GM19351 (cell line): Measurements from ENCODE around the gene ACTR1B.
A peak's percentile ranks its signal among the peaks of the same experiment; 100 is the strongest.
"Not testable (repeated sequence)": the region's sequence is repeated elsewhere in the genome, so short reads cannot be mapped to it uniquely, and the experiment has no call there.

Experiments used
- ATAC-seq: cut with Tn5 transposase; IDR thresholded peaks from one replicate; pipeline ENCODE4 v1.9.1; 2021; ENCODE audit warnings: mild to moderate bottlenecking, moderate library complexity; ENCODE audit not compliant: unreplicated experiment

Gene ACTR1B

DNA sequence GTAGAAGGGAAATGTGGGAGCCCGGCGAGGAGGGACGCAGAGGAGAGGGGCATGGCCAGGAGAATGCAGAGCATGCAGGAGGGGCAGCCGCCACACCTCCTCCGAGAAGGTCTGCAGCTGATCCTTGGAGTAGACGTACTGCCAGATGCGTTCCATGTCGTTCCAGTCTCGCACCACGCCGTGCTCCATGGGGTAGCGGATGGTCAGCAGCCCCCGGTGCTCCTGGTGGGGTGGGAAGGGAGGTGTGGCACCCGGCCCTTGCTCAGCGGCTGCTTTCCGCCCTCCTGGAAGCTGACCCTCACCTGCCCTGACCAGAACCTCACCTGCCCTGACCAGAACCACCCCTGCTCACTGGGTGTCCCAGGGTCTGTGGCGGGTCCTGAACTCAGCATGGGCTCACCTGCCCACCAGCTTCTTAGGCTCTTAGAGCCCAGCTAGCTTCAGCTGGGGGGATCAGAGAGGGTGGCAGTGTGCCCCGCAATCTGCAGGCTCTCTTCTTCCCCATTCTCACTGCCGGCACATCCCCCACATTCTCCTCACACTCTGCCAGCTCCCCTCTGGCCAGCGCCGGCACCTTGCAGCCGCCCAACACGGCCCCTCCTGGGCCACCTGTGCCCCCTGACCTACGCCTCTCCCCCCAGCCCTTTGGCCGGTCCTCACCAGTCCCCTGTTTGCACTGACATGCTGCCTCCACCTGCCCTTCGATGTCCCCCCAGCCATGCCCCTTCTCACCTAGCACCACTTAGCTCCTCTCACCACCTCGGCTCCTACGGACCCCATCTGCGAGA lies 4.4 kb downstream of the ACTR1B start:
- ATAC-seq = no peak

DNA sequence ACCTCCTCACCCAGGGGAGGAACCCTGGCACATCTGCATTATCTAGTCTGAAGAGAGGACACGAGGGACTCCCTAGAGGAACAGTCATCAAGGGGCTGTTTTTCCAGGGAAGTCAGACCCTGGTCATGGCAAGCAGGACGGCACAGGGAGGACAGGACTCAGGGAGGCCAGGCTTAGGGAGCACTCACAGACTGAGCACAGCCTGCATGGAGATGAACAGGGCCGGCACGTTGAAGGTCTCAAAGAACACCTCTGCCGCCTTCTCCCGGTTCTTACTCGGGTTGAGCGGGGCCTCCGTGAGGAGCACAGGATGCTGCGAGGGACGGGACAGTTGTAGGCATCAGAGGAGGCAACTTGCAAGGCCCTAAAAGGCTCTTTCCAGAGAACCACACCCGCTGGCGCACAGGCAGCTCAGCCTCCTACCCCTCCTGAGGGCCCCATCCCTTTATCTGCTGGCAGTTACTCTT lies 5.1 kb downstream of the ACTR1B start:
- no peak for ATAC-seq

DNA sequence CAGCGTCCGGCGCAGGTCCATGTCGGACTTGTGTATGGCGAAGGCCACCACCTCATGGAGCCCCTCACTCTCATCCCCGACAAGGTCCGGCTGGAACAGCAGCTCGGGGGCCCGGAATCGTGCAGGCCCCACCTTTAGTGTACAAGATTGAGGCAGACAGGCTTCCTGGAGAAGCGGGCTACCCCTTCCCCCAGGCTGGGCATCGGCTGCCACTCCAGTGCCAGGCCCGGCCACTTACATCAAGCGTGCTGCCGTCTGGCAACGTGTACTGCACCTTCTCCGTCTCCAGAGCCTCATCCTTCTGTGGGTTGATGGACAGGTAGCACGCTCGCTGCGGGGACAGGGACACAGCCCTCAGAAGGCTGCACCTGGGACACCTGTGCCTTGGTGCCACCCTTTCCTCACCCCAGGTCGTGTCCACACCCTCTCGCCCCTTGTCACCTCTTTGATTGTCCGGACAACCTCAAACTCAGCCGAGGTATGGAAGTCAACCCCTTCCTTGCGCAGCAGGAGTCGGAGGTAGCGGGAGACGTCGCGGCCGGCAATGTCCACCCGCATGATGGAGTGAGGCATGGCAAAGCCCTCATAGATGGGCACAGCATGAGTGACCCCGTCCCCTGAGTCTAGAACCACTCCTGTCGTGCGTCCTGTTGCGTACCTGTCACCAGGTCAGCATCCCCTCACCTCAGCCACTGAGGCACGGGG lies 5.7 kb downstream of the ACTR1B start:
- ATAC-seq = no peak

DNA sequence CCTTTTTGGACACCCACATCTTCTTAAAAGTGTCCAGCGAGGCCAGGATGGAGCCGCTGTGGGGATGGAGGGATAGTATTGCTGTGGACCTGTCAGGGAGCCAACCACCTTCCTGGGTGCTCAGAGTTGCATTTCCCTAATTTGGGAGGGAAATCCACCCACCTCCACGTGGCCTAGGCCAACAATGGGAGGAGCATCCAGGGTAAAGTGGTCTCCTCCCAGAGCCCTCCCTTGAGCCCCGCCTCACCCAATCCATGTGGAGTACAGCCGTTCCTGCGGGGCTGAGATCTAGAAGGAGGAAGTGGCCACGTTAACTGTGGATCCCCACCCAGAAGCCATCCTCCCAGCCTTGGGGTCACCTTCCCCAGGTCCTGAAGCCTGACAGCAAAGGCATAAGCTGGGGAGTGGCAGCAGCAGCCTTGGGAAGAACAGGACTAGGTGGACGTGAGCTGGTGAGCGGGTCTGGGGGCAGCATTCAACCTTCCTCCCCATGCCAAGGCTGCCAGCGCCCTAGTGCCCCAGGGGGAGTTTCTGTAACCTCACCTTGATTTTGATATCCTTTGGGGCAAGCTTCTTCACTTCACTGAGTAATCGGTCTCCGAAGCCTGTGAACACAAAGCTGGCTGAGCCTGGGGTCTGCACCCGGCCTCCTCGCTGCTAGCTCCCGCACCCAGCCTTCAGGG lies 6.8 kb downstream of the ACTR1B start:
- ATAC-seq = no peak

DNA sequence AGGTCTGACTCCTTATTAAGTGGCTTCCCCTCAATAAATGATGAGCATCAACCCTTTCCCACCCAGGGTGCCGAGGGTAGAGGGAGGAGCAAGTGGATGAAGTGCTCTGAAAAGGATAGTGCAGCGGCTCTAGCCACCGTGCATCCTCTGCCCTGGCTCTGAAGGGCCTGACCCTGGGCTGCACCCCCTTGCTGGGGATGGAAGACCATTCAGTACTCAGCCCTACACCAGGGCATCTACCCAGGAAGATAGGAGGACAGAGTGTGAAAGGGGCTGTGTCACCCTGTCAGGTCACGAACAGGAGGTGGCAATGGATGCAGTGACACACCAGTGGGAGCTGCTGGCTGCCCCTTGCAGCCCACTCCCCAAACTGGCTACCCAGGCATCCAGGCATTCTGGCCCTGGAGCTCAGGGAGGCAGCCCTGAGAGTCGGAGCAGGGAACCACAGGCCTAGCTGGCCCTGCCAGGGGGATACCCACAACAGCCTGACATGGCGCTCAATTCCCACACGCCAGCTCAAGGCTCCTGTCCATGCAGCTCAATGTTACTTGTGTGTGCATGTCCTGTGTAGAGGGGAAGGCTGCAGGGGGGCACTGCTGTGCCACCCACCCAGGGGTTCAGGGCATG lies 7.6 kb downstream of the ACTR1B start:
- no peak for ATAC-seq

DNA sequence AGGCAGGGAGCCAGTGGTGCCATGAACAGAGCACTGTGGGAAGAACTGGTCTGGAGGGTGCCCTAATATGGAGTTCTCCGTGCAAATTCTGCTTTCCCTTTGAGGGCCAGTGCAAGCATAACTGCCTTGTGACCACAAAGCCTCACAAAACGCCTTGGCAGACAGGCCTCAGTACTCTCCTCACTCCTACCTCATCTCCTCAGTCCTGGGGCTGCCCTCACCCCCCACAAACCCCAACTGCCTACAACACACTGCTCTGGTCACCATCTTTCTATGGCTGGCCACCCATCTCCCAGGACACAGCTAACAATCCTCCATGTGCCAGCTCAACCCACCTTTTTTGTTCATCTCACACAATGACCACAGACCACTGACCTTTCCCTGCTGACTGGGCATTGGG lies 9.1 kb downstream of the ACTR1B start:
- ATAC-seq = no peak

DNA sequence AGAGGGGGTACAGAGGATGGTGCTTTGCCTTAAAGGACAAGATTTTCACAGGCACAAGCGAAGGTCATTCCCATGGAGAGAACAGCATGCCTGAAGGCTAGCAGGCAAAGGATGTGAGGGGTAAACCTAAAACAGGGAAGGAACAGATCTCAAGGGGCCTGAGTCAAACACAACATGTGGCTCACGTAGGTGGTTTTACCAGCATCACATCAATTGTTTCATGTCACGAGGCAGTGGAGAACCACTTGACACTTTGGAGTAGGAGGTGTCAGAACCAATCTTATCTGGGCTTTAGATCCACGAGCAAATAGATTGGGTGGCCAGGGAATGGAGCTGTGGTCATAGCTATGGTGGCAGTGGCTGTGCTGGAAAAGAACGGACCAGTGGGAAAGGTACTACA lies 9.5 kb downstream of the ACTR1B start:
- ATAC-seq = no peak

DNA sequence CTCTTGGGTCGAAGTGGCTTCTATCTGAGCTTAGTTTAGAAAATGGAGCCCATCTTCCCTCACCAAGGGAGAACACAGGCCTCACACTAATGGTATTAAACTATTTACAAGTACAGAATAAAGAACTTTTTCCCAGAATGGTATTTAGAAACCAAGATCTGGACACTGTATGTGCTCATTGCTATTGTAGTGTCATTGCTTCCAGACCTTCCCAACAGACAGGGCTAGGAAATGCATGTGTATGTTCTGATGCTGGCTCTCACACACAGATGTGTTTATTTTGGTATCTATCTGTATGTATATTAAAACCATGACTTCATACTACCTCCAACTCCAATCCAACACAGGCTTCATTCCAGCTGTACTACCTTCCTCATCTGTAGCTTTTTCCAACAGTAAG lies 10.0 kb downstream of the ACTR1B start:
- no peak for ATAC-seq

DNA sequence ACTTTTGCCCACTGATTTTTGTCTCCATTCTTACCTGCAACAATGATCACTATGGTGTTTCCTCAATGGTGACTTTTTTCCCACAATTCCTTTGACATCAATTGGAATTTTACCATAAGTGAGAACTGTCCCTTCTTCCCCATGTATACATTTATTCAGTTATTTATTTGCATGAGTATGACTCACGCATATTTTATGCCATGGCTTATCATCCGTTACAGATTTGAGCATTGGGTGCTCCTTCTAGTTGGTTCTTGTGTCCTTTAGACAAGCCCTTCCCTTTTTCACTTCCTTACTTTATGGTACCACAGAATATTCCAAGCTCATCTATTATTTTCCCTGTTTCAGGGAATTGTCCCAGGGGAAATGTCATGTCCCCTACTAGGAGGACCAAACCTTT lies 10.4 kb downstream of the ACTR1B start:
- no peak for ATAC-seq

DNA sequence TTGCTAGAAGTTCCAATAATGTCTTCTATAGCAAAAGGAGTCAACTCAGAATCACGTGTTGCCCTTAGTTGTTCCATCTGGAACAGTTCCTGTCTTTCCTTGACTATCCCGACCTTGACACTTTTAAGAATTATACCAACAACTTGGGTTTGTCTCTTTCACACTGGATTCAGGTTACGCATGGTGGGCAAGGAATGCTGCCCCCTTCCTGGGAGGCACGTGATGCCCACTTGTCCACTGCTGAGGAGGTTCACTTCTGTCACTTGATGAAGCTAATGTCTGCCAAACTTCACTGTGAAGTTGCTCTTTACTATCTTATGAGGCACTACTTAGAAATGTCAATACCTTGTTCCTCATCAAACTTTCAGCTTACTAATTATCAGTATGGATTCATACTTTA lies 12.7 kb downstream of the ACTR1B start:
- no peak for ATAC-seq

DNA sequence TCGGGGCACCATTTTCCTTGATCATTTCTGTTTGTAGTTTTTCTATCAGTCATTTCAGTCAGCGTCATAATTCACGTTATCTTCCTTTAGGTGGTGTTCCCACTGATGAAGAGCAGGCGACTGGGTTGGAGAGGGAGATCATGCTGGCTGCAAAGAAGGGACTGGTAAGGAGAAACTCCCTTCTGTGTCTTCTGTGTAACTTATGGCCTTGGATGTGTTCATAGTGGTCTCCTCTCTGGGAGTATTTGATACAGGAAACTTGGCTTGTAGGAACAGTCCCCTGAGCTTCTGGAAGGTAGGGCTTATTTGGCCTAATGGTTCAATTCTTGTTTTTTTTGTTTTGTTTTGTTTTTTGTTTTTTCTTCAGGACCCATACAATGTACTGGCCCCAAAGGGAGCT lies 16.9 kb downstream of the ACTR1B start:
- ATAC-seq = no peak

DNA sequence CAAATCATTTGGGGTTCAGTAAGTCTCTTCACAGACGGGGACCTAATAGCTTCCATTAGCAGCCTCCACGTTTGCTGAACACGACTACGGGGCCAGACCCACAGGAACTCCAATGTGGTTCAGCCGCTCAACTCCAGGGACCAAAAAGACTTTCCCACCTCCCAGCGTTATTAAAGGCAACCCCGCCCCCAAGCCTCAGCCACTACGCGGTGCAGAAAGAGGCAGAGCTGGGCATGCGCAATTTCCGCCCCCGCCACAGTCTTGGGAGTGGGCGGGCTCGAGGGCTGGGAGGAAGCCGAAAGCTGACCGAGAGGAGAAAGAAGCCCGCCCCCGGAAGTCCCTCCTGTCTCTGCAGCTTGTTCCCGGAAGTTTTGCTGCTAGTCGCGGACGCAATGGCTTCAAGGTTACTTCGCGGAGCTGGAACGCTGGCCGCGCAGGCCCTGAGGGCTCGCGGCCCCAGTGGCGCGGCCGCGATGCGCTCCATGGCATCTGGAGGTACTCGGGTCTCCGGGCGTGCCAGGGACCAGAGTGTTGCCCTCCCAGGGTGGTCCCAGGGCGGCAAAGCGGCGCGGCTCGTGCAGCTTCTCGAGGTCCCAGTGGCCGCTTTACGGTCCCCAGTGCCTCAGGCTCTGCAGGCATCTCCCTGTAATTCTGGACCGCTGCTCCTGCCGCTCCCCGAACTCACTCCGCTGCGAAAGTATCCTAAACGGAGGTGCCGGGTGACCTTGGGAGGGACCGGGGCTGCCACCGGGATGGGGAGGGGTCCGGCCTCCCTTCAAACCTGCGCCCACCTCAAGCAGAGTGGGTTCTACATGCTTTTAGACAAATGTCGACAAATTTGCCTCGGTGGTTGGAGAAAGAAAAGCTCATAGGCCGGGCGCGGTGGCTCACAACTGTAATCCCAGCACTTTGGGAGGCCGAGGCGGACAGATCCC lies 17.9 kb downstream of the ACTR1B start, which contains the start of gene COX5B:
TSS of gene COX5B (plus strand) at position 368 of the 935 bp plus-strand sequence. CDS start at position 393, 25 bp downstream.
- ATAC-seq = peak; percentile 95

DNA sequence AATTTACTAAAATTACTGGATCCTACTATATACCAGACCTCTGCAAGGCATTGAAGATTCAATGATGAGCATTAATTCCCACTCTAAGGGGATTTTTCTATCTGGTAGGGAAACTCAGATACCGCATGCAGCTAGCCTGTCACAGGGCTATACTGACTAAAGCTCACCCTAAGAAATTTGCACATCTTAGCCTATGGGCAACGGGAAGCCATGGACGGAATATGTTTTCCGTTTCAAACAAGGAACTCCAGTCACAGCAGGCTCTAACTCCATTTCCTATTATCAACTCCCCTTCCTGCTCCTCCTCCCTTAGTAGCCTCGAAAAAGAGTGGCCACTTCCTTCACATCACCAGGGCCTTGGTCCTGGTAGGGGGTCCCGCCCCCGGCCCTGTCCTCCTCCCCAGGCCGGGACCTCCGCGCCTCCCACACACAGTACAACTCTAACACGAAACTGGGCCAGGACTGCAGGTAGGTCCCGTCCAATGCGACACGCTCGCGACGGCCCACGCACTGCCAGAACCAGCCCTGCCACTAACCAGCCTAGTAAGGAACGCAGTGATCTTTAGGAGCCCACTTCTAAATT lies 18.6 kb downstream of the ACTR1B start:
- ATAC-seq = peak; percentile 39

DNA sequence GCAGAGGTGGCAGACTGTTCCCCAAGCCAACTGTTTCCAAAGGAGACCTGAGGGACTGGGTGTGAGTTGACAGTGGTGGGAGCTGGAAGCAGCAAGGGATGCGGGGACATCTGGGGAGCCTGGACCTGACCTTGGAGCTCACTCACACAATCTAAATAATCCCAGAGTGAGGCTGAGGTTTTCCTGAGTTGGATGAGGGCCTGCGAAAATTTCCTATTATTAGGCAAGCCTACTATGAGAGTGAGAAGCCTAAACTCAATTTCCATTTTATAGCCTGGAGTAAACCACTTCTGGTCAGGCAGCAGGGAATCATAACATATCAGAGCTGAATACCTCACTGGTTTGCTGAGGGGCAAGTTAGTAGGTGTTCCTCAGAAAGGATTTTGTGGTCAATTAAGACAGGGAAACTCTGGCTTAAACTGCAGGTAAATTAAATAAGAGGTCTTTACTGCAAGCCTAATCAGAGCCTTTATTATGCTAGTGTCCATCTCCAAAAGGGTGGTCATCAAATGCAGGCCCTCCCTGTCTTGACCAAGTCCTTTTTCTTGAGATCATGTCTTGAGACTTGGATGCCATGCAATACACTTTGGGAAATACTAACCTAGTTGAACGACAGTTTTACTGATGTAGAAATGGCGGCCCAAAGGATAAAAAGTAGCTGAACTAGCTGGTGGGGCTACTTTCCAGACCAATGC lies 19.7 kb downstream of the ACTR1B start:
- no peak for ATAC-seq

DNA sequence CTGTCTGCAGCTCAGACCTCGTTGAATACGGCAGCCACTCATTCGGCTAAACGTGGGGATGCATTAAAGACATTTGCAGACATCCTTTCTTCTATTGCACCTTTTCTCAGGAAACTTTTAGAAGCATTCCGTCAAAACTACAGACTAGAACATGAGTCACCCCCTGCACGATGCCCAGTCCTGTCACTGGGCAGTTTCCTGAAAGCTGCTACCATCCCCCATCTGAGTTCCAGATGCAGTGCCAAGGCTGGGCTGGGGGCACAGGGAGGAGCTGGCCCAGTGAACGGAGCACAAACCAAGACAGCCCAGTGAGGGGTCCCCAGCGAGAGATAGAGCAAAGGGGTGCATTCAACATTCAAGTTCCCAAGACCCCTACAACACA lies 37.8 kb downstream of the ACTR1B start:
- ATAC-seq = not testable (repeated sequence)

DNA sequence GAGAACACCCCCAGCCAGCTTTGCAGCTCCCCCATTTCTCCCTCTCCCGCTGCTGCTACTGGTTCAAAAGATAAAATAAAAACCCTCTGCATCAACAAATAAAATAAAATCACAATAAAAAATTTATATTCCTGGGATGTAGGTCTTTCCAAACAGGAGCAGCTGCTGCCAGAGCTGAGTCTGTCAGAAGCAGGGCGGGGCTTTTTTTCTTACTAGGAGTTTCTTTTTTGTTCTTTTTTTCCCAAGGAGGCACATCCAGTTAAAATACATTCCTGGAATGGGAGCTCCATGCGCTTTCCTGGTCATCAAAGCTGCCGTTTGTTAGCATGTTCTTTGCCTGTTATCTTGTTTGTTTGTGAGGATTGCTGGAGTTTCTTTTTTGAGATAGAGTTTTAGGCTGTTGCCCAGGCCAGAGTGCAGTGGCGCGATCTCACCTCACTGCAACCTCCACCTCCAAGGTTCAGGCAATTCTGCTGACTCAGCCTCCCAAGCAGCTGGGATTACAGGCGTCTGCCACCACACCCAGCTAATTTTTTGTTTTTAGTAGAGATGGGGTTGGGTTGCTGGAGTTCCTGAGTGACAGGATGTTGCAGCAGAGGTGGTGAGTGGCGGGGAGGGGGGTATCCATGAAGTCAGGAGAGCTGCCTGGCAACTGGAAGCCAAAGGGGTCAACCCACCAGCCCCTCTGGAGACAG lies 38.3 kb downstream of the ACTR1B start:
- ATAC-seq = not testable (repeated sequence)

DNA sequence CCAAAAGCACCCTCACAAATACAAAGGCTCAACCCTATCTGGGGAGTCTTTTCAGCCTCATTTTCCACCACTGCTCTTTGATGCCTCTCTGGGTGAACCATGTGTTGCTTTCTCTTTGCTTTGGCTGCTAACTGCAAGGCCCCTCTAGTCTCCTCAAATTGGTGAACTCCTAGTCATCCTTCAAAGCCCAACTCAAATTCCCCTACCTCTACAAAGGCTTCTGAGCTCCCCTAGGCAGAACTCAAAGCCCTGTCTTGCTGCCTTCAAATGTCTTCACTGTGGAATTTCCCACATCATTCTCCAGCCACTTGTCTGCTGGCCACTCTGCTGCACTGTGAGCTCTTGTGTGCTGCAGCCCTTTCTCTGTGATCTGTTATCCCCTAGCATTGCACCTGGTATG lies 40.9 kb downstream of the ACTR1B start:
- not testable (repeated sequence) for ATAC-seq

DNA sequence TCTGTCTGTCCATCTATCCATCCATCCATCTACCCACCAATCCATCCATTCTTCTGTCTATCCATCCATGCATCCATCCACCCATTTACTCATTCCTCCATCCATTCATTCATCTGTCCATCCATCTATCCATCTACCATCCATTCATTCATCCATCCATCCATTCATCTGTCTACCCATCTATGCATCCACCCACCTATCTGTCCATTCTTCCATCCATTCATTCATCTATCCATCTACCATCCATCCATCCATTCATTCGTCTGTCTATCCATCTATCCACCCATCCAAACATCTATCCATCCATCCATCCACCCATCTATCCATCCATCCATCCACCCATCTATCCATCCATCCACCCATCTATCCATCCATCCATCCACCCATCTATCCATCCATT lies 43.4 kb downstream of the ACTR1B start:
- ATAC-seq = not testable (repeated sequence)
